GM18508 (cell line): ENCODE results near the gene RABEP2.
"Not testable (repeated sequence)": the region's sequence is repeated elsewhere in the genome, so short reads cannot be mapped to it uniquely, and the experiment has no call there.

ENCODE experiments used
- ATAC-seq: cut with Tn5 transposase; IDR thresholded peaks from one replicate; pipeline ENCODE4 v1.9.1; 2021; ENCODE audit warnings: moderate number of reproducible peaks; ENCODE audit not compliant: insufficient read depth, unreplicated experiment

RABEP2 gene

GRCh38 chr16:28924762-28925385, at the start of gene RABEP2:
RABEP2 (minus strand) TSS chr16:28925238; CDS start chr16:28925163, 75 bp downstream.
- ATAC-seq = peak; percentile 29

DNA sequence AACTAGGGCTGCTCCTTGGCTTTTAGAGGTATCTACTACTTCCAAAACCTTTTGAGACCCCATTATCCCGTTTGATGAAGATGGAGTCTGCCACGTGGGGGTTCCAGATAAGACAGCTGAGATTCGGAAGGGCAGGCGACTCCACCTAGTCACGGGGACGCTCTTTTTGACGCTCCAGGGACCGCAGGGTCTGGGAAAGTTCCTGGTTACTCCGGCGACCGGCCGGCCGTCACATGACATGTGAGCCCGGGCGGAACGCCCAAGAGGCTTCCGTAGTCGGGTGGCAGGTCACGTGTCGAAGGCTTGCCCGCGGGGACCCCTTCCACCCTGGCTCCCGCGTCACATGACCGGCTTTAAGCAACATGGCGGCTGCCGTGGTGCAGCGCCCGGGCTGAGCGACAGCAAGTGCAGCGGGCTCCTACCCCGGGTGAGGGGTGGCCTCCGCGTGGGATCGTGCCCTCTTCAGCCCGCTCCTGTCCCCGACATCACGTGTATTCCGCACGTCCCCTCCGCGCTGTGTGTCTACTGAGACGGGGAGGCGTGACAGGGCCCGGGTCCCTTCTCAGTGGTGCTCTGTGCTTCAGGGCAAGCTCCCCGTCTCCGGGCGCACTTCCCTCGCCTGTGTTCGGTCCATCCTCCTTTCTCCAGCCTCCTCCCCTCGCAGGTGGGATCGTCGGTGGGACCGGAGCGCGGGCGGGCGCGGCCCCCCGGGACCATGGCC, 49.6 kb upstream of the RABEP2 start, which contains the start of gene SPNS1:
TSS of gene SPNS1 (plus strand) at position 342 of the 721 bp plus-strand sequence. CDS start at position 716, 374 bp downstream.
- ATAC-seq = no peak

DNA sequence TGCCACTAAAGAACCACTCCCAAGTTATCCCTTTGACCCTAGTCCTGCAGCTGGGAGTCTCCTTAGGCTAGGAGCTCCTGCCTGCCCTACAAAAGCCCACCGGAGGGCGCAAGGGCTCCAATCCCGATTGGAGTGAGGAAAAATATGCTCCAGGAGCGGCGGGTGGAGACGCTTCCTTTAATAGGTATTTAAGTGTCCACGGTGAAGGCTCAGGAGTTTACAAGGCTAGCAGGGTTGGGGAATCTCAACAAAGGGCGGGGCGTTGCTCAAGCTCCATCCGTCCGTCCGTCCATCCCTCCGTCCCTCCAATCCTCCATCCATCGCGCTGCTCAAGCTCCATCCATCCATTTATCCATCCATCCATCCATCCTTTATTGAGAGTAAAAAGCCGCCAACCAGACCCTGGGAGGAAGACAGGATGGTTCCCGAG, 49.0 kb upstream of the RABEP2 start:
- ATAC-seq = no peak

- not testable (repeated sequence) for ATAC-seq
These were observed 44.7 kb upstream of the RABEP2 start for GRCh38 chr16:28969696-28970095.

- ATAC-seq = no peak
These were observed 42.1 kb upstream of the RABEP2 start for GRCh38 chr16:28967156-28967555.

GRCh38 chr16:28964496-28964895, 39.5 kb upstream of the RABEP2 start:
- ATAC-seq = no peak

DNA sequence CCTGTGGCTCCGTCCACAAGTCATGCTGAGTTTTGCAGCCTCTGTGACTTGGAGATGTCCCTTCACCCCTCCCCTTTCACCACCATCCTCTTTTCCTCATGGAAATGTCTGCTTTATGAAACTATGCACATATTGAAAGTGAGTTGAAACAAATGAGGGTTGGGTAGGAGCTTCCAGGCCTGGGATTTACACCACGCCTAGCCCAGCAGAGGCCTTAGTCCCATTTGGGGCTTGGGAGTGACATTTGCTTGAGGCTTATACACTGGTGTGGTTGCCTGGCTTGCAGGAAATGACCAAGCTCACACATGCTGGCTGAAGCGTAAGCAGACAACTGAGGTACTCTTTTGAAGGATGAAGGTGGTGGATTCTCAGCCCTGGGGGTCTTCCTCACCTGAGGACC, 39.0 kb upstream of the RABEP2 start:
- ATAC-seq = no peak

DNA sequence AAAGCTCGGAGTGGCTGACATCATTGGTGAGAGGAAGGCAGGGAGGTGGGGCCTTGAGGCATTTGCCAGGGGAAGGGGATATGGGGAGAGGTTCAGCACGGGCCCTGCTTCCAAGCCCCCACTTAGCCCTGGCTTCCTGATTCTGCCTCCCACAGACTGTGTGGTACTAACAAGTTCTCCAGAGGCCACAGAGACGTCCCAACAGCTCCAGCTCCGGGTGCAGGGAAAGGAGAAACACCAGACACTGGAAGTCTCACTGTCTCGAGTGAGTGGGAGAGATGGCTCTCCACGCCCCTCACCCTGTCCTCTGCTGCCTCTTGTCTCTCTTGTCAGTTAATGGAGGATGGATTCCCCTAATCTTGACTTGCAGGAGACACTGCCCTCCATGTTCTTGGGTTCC, 33.8 kb upstream of the RABEP2 start:
- ATAC-seq = no peak

GRCh38 chr16:28958216-28958615, 33.2 kb upstream of the RABEP2 start:
- ATAC-seq = no peak

GRCh38 chr16:28951410-28951943, 26.4 kb upstream of the RABEP2 start:
- ATAC-seq = no peak

GRCh38 chr16:28950648-28951409, 25.8 kb upstream of the RABEP2 start, which contains the start of gene NFATC2IP:
NFATC2IP (plus strand) TSS chr16:28950937; CDS start chr16:28951012, 75 bp downstream.
- ATAC-seq = peak; percentile 88

DNA sequence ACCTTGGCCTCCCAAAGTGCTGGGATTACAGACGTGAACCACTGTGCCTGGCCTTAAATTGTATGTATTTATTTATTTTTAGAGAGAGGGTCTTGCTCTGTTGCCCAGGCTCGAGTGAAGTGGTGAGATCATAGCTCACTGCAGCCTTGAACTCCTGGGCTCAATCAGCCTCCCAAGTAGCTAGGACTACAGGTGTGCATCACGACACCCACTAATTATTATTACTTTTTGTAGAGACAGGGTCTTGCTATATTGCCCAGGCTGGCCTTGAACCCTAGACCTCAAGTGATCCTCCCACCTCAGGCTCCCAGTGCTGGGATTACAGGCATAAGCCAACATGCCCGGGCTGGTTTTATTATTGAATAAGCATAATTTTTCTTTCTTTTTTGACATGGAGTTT, 21.6 kb upstream of the RABEP2 start:
- ATAC-seq = no peak

DNA sequence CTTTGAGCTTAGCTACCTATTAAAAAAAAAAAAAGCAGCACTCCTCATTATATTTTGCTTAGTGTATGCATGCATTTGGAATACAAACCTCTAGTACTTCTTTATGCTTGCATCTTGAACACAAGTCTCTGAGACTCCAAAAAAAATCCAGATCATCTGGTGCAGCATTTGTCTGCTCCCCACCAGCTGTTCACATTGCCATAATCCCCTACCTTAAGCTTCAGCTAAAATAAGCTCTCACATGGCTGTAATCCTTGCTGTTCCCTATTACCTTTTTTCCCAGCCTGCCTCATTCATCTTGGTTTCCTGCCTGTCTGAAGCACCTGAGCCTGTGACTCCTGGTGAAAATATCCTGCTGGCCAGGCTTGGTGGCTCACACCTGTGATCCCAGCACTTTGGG, 18.2 kb upstream of the RABEP2 start:
- ATAC-seq = no peak

- not testable (repeated sequence) for ATAC-seq
These were observed 14.8 kb upstream of the RABEP2 start for GRCh38 chr16:28939825-28940224.

- no peak for ATAC-seq
These were observed 13.7 kb upstream of the RABEP2 start for GRCh38 chr16:28938721-28939120.

GRCh38 chr16:28937222-28937876, 12.3 kb upstream of the RABEP2 start:
- ATAC-seq = no peak

- ATAC-seq = no peak
These were observed 11.7 kb upstream of the RABEP2 start for GRCh38 chr16:28936784-28937155.

DNA sequence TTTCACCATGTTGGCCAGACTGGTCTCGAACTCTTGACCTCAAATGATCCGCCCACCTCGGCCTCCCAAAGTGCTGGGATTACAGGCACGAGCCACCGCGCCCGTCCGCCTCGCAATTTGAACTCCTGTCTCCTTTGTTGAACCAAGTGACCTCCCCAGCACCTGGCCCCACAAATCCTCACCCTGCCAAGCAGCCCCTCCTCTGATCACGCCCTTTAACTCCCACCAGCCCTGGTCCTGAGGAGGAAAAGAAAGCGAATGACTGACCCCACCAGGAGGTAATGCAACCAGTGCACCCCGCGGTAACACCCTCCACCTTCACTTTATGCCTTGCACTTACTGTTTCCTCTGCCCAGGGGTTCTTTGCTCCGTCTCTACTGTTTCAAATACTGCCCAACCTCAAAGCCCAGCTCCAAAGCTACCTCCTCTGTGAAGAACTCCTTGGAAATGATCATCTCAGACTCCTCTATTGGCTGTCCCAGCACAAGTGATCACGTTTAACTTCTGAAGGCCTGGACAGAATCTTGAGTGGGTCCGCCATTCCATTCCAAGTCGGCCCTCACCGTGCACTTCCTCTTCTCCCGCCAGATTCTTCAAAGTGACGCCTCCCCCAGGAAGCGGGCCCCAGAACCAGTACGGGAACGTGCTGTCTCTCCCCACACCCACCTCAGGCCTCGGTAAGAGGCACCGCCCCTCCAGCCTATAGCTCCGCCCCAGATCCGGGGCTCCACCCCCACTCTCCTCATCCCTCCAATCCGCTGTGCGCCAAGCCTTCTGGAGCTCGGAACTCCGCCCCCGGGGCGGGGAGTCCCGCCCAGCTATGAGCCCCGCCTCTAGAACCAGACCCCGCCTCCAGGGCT, 11.1 kb upstream of the RABEP2 start:
- ATAC-seq = no peak

- ATAC-seq = no peak
These were observed 10.3 kb upstream of the RABEP2 start for GRCh38 chr16:28935346-28935745.
